GOT3 (cell line): ENCODE measurements around the gene HMG20A.

ENCODE experiments used
- DNase-seq: peaks from one replicate; lab custom pipeline; 2025; ENCODE audit warnings: mixed read lengths; lab: John Stamatoyannopoulos, UW

The HMG20A gene

DNA sequence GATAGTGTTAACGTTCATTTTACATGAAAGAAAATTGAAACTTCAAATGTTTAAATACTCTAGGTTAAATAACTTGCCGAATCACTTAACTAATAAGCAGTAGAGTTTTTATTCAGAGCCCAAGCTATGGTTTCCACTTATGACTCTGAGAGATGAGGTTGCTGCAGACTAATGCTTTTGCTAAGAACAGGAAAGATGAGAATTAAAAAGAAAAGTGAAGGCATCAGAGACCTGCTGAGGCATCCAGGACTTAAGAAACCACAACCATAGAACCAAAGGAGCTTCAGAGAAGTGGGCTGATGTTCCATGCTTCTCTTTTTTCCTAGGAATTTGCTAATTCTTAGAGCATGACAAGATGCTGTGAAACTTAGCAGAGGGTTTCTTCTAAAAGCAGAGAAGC is 9.5 kb downstream of the HMG20A start:
- DNase-seq, result no peak

DNA sequence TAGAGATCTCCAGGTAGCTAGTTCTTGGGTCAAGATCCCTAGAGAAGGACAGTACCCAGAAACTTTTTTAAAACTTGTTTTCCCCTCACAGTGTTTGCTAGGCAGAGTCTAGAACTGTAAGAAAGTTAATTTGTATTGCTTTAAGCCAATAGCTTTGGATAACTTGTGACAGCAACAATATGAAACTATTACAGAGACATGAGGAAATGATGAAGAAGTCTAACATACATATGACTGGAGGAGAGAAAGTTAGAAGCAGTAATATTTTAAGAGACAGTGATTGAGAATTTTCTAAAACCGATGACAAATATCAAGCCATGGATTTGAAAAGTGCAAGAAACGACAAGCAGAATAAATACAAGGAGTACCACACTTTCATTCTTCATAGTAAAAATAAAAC is 10.0 kb downstream of the HMG20A start:
- DNase-seq, result no peak

DNA sequence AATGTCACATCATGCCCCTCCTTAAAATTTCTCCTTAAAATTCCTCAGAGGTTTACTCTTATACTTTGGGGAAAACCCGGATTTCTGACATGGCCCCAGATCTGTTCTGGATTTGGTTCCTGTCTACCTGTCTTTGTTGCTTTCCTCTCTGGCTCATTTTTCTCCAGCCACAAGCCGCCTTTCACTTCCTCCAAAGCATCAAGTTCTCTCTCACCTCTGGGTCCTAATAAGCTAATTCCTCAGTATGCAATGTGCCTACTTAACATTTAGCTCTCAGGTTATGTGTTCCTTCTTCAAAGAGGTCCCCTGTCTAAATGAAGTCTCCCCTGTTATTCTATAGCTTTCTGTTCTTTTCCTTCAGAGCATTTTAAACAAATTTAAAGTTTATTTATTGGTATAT is 16.1 kb downstream of the HMG20A start:
- no peak for DNase-seq

- no peak for DNase-seq
These were observed 16.6 kb downstream of the HMG20A start for GRCh38 chr15:77437264-77437663.

DNA sequence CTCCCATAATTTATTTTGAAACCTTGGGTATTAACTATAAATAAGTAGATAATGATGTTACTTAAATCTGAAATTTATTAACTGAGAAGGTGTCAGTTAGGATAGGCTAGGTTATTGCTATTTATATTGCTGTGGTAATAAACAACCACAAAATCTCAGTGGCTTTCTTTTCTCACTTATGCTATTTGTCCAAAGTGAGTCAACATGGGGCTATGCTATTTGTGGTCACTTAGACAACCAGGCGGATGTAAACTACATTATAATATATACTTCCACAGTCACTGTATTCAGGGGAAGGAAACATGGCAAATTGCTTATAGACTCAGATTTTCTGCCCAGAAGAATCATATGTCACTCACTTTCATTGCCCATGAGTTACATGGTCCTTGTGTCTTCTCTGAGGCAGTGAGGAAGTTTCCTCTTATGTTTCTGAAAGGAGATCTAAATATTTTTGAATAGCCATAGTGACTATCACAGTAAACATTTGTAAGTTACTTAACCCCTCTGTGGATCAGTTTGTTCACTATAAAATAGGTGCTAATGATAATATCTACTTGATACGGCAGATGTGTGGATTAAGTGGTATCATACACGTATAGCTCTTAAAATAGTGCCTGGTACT is 19.8 kb downstream of the HMG20A start:
- no peak for DNase-seq

- no peak for DNase-seq
These were observed 26.2 kb downstream of the HMG20A start for GRCh38 chr15:77446840-77447390.

DNA sequence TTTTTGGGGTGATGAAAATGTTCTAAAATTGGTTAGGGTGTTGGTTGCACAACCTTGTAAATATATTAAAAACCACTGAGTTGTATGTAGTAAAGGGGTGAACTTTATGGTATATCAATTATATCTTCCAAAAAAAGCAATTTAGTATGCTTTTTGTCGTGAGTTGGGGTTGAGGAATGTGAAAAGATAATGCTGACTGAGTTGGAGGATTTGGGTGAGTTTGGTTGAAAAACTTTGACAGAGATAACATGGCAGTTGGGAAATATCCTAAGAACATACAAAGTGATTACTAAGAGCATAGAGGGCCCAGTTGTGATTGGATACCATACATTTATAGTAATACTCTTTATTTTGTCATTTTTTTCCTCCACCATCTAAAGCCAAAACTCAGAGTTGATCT is 33.6 kb downstream of the HMG20A start:
- no peak for DNase-seq

- no peak for DNase-seq
These were observed 34.3 kb downstream of the HMG20A start for GRCh38 chr15:77454951-77455350.

- DNase-seq, result no peak
These were observed 35.1 kb downstream of the HMG20A start for GRCh38 chr15:77455696-77456321.

DNA sequence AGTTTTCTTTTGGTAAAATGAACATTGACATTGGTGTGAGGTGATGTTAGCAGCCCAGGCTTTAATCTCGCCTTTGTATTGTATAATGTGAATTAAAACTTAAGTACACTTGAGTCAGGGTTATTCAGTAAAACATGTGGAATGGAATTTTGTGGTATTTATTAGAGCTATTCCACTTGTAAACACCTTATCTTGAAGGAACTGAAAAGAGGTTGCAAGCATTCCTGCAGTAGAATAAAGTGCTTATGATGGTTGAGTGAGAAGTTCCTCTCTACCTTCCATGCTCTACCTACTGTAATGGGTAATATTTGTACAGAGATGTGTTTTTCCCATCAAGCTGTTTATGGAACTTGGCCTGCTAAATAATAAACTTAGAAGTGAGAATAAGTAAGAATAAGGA is 36.1 kb downstream of the HMG20A start:
- no peak for DNase-seq

- no peak for DNase-seq
These were observed 36.7 kb downstream of the HMG20A start for GRCh38 chr15:77457191-77457904.

- DNase-seq, result no peak
These were observed 37.2 kb downstream of the HMG20A start for GRCh38 chr15:77457905-77458265.

- DNase-seq, result no peak
These were observed 38.3 kb downstream of the HMG20A start for GRCh38 chr15:77459031-77459430.

GRCh38 chr15:77461486-77461885 is 40.8 kb downstream of the HMG20A start:
- no peak for DNase-seq

GRCh38 chr15:77464129-77464865 is 43.6 kb downstream of the HMG20A start:
- DNase-seq, result no peak

GRCh38 chr15:77466521-77466920 is 45.8 kb downstream of the HMG20A start:
- no peak for DNase-seq

- DNase-seq, result no peak
These were observed 48.2 kb downstream of the HMG20A start for GRCh38 chr15:77468896-77469295.

- DNase-seq, result no peak
These were observed 49.5 kb downstream of the HMG20A start for GRCh38 chr15:77470235-77470634.

- no peak for DNase-seq
These were observed 52.6 kb downstream of the HMG20A start for GRCh38 chr15:77473328-77473727.

- DNase-seq, result no peak
These were observed 53.8 kb downstream of the HMG20A start for GRCh38 chr15:77474310-77474988.

- no peak for DNase-seq
These were observed 54.3 kb downstream of the HMG20A start for GRCh38 chr15:77475001-77475400.

GRCh38 chr15:77475898-77476297 is 55.2 kb downstream of the HMG20A start:
- no peak for DNase-seq
